ENCODE data around the gene OPCML.
A peak's percentile ranks its signal among the peaks of the same experiment; 100 is the strongest.

Gene OPCML

GRCh38 chr11:132490978-132491377 lies 1041.3 kb downstream of the OPCML start:
- DNase-seq: no peak

DNA sequence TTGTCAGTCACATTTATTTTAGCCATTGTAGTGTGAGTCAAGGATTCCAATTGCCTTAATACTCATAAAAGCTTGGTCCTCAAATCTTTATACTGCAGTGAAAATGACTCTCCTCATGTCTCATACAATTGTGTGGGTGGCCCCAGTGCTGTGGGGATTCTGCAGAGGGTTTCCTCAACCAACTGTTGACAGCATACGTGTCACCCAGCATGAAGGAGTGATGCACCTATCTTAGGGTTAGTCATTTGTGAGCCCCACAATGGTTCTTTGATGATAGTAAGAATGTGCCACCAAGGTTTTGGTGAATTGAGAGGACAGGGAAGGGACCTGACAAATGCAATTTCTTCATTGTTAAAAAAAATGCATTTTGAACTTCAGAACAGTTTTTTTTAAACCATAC lies 1046.2 kb downstream of the OPCML start:
- no peaks in the 10 kb centered on the region for H3K36me3 ChIP-seq (replicated peaks)
- no peak overlapping the region for H3K4me3 ChIP-seq (ENCODE audit: low read depth, low read length)
- no peak overlapping the region for H3K27ac ChIP-seq
- in situ Hi-C loops (cut with HindIII; ENCODE audit: low pct_ligation_motif_present, low sequenced_read_pairs): no loop called here
- TF ChIP-seq, protein P1, sequence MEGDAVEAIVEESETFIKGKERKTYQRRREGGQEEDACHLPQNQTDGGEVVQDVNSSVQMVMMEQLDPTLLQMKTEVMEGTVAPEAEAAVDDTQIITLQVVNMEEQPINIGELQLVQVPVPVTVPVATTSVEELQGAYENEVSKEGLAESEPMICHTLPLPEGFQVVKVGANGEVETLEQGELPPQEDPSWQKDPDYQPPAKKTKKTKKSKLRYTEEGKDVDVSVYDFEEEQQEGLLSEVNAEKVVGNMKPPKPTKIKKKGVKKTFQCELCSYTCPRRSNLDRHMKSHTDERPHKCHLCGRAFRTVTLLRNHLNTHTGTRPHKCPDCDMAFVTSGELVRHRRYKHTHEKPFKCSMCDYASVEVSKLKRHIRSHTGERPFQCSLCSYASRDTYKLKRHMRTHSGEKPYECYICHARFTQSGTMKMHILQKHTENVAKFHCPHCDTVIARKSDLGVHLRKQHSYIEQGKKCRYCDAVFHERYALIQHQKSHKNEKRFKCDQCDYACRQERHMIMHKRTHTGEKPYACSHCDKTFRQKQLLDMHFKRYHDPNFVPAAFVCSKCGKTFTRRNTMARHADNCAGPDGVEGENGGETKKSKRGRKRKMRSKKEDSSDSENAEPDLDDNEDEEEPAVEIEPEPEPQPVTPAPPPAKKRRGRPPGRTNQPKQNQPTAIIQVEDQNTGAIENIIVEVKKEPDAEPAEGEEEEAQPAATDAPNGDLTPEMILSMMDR (IDR thresholded peaks at IDR 0.05; ENCODE audit: low read depth, low read length, missing control alignments): no peak
- no peaks in the 10 kb centered on the region for H3K27me3 ChIP-seq (replicated peaks)
- DNase-seq: no peak

More at GRCh38 chr11:132490978-132491377, 1041.3 kb downstream of the OPCML start:
- Histone ChIP-seq H3K27ac (no peak overlapping the region), H3K4me3 (ENCODE audit: low read depth, low read length) (no peak overlapping the region), H3K27me3 (replicated peaks) (no peaks in the 10 kb centered on the region), H3K36me3 (replicated peaks) (no peaks in the 10 kb centered on the region)
- in situ Hi-C loops (cut with HindIII; ENCODE audit: low pct_ligation_motif_present, low sequenced_read_pairs): no loop called here
- TF ChIP-seq, protein P1 (IDR thresholded peaks at IDR 0.05; ENCODE audit: low read depth, low read length, missing control alignments): no peak

DNA sequence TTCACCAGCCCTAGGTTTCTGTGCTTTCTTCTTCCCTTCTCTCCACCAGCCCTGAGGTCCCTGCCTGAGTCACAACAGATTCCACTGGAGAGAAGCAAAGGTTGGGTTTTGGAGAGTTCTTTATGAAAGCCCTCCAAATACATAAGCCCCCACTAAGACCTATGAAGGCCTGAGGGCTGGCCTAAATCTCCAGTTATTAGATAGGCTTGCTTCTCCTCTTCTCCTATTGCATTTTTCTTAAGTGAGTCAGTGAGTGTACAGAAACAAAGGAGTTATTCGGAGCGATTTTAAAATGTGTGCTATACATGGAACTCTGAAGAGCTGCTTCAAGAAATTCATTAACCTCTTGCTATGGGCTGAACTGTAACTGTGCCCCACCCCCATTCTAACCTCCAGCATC lies 1057.3 kb downstream of the OPCML start:
- Histone ChIP-seq H3K36me3 (replicated peaks) (no peaks in the 10 kb centered on the region), H3K27me3 (replicated peaks) (no peaks in the 10 kb centered on the region), H3K27ac (no peak overlapping the region), H3K4me3 (ENCODE audit: low read depth, low read length) (no peak overlapping the region)
- peak; percentile 3 for DNase-seq
- TF ChIP-seq, protein P1 (IDR thresholded peaks at IDR 0.05; ENCODE audit: low read depth, low read length, missing control alignments): no peak
- in situ Hi-C loops (cut with HindIII; ENCODE audit: low pct_ligation_motif_present, low sequenced_read_pairs): no loop called here

- in situ Hi-C loops (cut with HindIII; ENCODE audit: low pct_ligation_motif_present, low sequenced_read_pairs): no loop called here
- DNase-seq: peak; percentile 3
- H3K36me3 ChIP-seq (replicated peaks): no peaks in the 10 kb centered on the region
- TF ChIP-seq, protein P1 (IDR thresholded peaks at IDR 0.05; ENCODE audit: low read depth, low read length, missing control alignments): peak; percentile 30
- H3K27me3 ChIP-seq (replicated peaks): no peaks in the 10 kb centered on the region
- no peak overlapping the region for H3K27ac ChIP-seq
- no peak overlapping the region for H3K4me3 ChIP-seq (ENCODE audit: low read depth, low read length)
Measured at GRCh38 chr11:132472411-132473172, 1059.7 kb downstream of the OPCML start.

GRCh38 chr11:132471466-132471865 lies 1060.8 kb downstream of the OPCML start:
- Histone ChIP-seq H3K27me3 (replicated peaks) (no peaks in the 10 kb centered on the region), H3K36me3 (replicated peaks) (no peaks in the 10 kb centered on the region), H3K4me3 (ENCODE audit: low read depth, low read length) (no peak overlapping the region), H3K27ac (no peak overlapping the region)
- TF ChIP-seq, protein P1 (IDR thresholded peaks at IDR 0.05; ENCODE audit: low read depth, low read length, missing control alignments): no peak
- in situ Hi-C loops (cut with HindIII; ENCODE audit: low pct_ligation_motif_present, low sequenced_read_pairs): no loop called here
- DNase-seq: peak; percentile 14

GRCh38 chr11:132466983-132467382 lies 1065.3 kb downstream of the OPCML start:
- Histone ChIP-seq H3K36me3 (replicated peaks) (no peaks in the 10 kb centered on the region), H3K27ac (no peak overlapping the region), H3K4me3 (ENCODE audit: low read depth, low read length) (no peak overlapping the region), H3K27me3 (replicated peaks) (no peaks in the 10 kb centered on the region)
- in situ Hi-C loops (cut with HindIII; ENCODE audit: low pct_ligation_motif_present, low sequenced_read_pairs): no loop called here
- no peak for DNase-seq
- TF ChIP-seq, protein P1 (IDR thresholded peaks at IDR 0.05; ENCODE audit: low read depth, low read length, missing control alignments): no peak
